Ascending aorta (tissue), 2 donors: ENCODE results near the gene SEPSECS. TPM values are rescaled to one million over a fixed set of nuclear protein-coding genes. Genes with fewer than 3 reads are reported as not detected.

Experiments
- DNase-seq, 2 donors: peaks; one replicate each; pipeline ENCODE4 v3.0.0-alpha.2; 2019; ENCODE audit warnings: low spot score in 2 of 2
- H3K27ac ChIP-seq, 2 donors: fragments of 200-600 bp; sonication (generic); one replicate each; pipeline ENCODE4 v1.5.1; 2016 to 2017; ENCODE audit warnings: mild to moderate bottlenecking in 1 of 2
- H3K27me3 ChIP-seq: fragments of 200-600 bp; sonication (generic); one replicate; pipeline ENCODE4 v1.5.1; 2017
- H3K36me3 ChIP-seq, 2 donors: fragments of 200-600 bp; sonication (generic); one replicate each; pipeline ENCODE4 v1.5.1; 2016
- H3K4me1 ChIP-seq, 2 donors: fragments of 200-600 bp; sonication (generic); one replicate each; pipeline ENCODE4 v1.5.1; 2016 to 2017; ENCODE audit warnings: mild to moderate bottlenecking in 1 of 2
- H3K4me3 ChIP-seq, 2 donors: fragments of 200-600 bp; sonication (generic); one replicate each; pipeline ENCODE4 v1.5.1; 2016 to 2017; ENCODE audit warnings: mild to moderate bottlenecking in 1 of 2
- H3K9me3 ChIP-seq, 2 donors: fragments of 200-600 bp; sonication (generic); one replicate each; pipeline ENCODE4 v1.5.1; 2016
- intact Hi-C: fragments of 100-400 bp; cut with DNase I; formaldehyde crosslinking; loops from one replicate; pipeline ENCODE4 v1.15.1; 2023
- total RNA-seq: library from RNA; depleted of rRNA; stranded (reverse); fragments of >200 nt; gene quantifications from one replicate; pipeline ENCODE4 v1.1.0, GENCODE V29; 2016
- TF ChIP-seq, protein P1 (sequence below), 3 experiments: fragments of 200-600 bp in 2 of 3; fragments of 450-650 bp in 1 of 3; sonication (generic) in 2 of 3; IDR thresholded peaks; one replicate each; pipeline ENCODE4 v1.5.1; 2016 to 2019; ENCODE audit warnings: antibody characterized with exemption in 3 of 3, mild to moderate bottlenecking in 1 of 3, moderate library complexity in 1 of 3

The SEPSECS gene
- total RNA-seq, 1 donor from 2014 or later = 5.2 TPM

DNA sequence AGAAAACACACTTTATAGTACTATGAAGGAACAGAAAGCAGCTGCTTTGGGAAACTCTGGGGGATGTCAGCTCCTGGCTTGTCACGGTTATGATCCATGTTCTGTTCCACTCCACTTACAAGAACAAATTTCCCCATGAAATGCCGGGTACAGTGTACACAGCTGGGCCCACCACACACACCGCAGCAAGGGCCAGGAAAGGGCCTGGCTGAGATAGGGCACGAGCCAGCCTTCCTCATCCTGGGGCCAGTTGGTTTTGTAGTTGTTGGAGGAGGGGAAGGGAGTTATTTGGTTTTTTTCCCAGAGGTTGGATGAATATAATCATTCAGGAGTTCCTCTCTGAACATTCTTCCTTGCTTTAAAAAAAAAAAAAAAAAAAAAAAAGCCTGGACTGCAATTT lies 56.8 kb downstream of the SEPSECS start:
- Histone ChIP-seq H3K4me3 (no peak overlapping the region), H3K4me1 (no peaks in the 10 kb centered on the region), H3K27ac (no peak overlapping the region), H3K27me3 (no peaks in the 10 kb centered on the region), H3K9me3 (no peaks in the 10 kb centered on the region), H3K36me3 (no peaks in the 10 kb centered on the region)
- intact Hi-C loops = no loop called here
- DNase-seq = no peak
- TF ChIP-seq, protein P1, sequence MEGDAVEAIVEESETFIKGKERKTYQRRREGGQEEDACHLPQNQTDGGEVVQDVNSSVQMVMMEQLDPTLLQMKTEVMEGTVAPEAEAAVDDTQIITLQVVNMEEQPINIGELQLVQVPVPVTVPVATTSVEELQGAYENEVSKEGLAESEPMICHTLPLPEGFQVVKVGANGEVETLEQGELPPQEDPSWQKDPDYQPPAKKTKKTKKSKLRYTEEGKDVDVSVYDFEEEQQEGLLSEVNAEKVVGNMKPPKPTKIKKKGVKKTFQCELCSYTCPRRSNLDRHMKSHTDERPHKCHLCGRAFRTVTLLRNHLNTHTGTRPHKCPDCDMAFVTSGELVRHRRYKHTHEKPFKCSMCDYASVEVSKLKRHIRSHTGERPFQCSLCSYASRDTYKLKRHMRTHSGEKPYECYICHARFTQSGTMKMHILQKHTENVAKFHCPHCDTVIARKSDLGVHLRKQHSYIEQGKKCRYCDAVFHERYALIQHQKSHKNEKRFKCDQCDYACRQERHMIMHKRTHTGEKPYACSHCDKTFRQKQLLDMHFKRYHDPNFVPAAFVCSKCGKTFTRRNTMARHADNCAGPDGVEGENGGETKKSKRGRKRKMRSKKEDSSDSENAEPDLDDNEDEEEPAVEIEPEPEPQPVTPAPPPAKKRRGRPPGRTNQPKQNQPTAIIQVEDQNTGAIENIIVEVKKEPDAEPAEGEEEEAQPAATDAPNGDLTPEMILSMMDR (IDR thresholded peaks at IDR 0.05) = no peak

GRCh38 chr4:25101836-25102235 lies 58.4 kb downstream of the SEPSECS start:
- TF ChIP-seq, protein P1 (IDR thresholded peaks at IDR 0.05) = no peak
- no peak for DNase-seq
- Histone ChIP-seq H3K36me3 (no peaks in the 10 kb centered on the region), H3K4me3 (no peak overlapping the region), H3K27ac (no peak overlapping the region), H3K27me3 (no peaks in the 10 kb centered on the region), H3K4me1 (no peaks in the 10 kb centered on the region), H3K9me3 (no peaks in the 10 kb centered on the region)
- intact Hi-C loops = no loop called here

GRCh38 chr4:25100710-25101109 lies 59.5 kb downstream of the SEPSECS start:
- H3K4me1 ChIP-seq = no peaks in the 10 kb centered on the region
- no peak for DNase-seq
- no peaks in the 10 kb centered on the region for H3K9me3 ChIP-seq
- H3K36me3 ChIP-seq = no peaks in the 10 kb centered on the region
- no peak overlapping the region for H3K4me3 ChIP-seq
- no peaks in the 10 kb centered on the region for H3K27me3 ChIP-seq
- no peak overlapping the region for H3K27ac ChIP-seq
- intact Hi-C loops = no loop called here
- TF ChIP-seq, protein P1 (IDR thresholded peaks at IDR 0.05) = no peak

DNA sequence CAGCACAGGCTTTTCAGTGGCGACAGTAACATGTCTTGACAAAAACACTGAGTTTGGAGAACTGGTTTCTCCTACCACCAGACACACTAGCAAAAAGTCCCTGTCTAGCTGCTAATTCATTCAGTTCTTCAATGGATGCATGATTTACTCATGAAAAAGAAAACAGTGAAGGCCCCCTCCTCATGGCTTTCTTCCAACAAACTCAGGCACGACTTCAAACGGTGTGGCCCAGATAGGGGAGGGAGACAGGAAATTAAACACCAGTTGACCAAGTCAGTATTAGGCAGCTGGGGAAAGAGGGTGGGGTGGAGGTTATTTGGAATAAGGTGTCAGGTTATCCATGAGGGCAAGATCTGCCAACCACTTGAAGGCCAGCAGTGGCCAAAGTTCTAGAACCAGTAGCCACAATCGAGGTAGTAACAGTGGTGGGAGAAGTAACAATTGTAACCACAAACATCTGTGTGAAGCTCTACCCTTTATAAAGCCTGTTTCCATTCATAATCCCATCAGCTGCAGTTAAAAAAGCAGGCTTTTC lies 60.2 kb downstream of the SEPSECS start:
- intact Hi-C loops = no loop called here
- Histone ChIP-seq H3K4me1 (no peaks in the 10 kb centered on the region), H3K36me3 (no peaks in the 10 kb centered on the region), H3K4me3 (no peak overlapping the region), H3K27ac (no peak overlapping the region), H3K27me3 (no peaks in the 10 kb centered on the region), H3K9me3 (no peaks in the 10 kb centered on the region)
- TF ChIP-seq, protein P1 (IDR thresholded peaks at IDR 0.05) = no peak
- no peak for DNase-seq

GRCh38 chr4:25098964-25099891 lies 61.0 kb downstream of the SEPSECS start:
- no peak for DNase-seq
- Histone ChIP-seq H3K27ac (no peak overlapping the region), H3K36me3 (no peaks in the 10 kb centered on the region), H3K27me3 (no peaks in the 10 kb centered on the region), H3K4me1 (no peaks in the 10 kb centered on the region), H3K4me3 (no peak overlapping the region), H3K9me3 (no peaks in the 10 kb centered on the region)
- TF ChIP-seq, protein P1 (IDR thresholded peaks at IDR 0.05) = no peak
- intact Hi-C loops = no loop called here
